Nephron progenitor cell (in vitro differentiated cells): ENCODE results near the gene TUT4.

Experiments
- DNase-seq: peaks from one replicate; pipeline ENCODE4 v3.0.0; 2021
- H3K27ac Mint-ChIP-seq: 2 replicates; pipeline ENCODE4 v1.8.0; 2021; ENCODE audit warnings: mild to moderate bottlenecking, moderate library complexity, mixed read lengths
- H3K27me3 Mint-ChIP-seq: 2 replicates; pipeline ENCODE4 v1.8.0; 2021; ENCODE audit warnings: mild to moderate bottlenecking, low read depth, mixed read lengths; ENCODE audit not compliant: poor library complexity
- H3K36me3 Mint-ChIP-seq: 2 replicates; pipeline ENCODE4 v1.8.0; 2021; ENCODE audit warnings: low read depth, mixed read lengths
- H3K4me1 Mint-ChIP-seq: 2 replicates; pipeline ENCODE4 v1.8.0; 2021; ENCODE audit warnings: mixed read lengths
- H3K4me3 Mint-ChIP-seq: 2 replicates; pipeline ENCODE4 v1.8.0; 2021; ENCODE audit warnings: mild to moderate bottlenecking, moderate library complexity, mixed read lengths
- H3K9me3 Mint-ChIP-seq: 2 replicates; pipeline ENCODE4 v1.8.0; 2021; ENCODE audit warnings: mild to moderate bottlenecking, moderate library complexity, mixed read lengths
- CTCF ChIP-seq: fragments of 200-600 bp; sonication (generic); IDR thresholded peaks from 2 replicates; pipeline ENCODE4 v1.5.0; 2021; ENCODE audit warnings: antibody characterized with exemption

Gene TUT4

GRCh38 chr1:52461821-52462220, 91.1 kb downstream of the TUT4 start:
- no peak for DNase-seq
- Mint-ChIP-seq H3K9me3 (no peaks in the 10 kb centered on the region), H3K27me3 (no peaks in the 10 kb centered on the region), H3K4me1 (no peaks in the 10 kb centered on the region), H3K27ac (no peak overlapping the region), H3K4me3 (no peak overlapping the region), H3K36me3 (peaks cover 57% of the 10 kb centered on the region)
- TF ChIP-seq CTCF = no peak

GRCh38 chr1:52460694-52461093, 92.2 kb downstream of the TUT4 start:
- Mint-ChIP-seq H3K27me3 (no peaks in the 10 kb centered on the region), H3K4me3 (no peak overlapping the region), H3K36me3 (peaks cover 63% of the 10 kb centered on the region), H3K9me3 (no peaks in the 10 kb centered on the region), H3K27ac (no peak overlapping the region), H3K4me1 (no peaks in the 10 kb centered on the region)
- no peak for TF ChIP-seq CTCF
- no peak for DNase-seq

DNA sequence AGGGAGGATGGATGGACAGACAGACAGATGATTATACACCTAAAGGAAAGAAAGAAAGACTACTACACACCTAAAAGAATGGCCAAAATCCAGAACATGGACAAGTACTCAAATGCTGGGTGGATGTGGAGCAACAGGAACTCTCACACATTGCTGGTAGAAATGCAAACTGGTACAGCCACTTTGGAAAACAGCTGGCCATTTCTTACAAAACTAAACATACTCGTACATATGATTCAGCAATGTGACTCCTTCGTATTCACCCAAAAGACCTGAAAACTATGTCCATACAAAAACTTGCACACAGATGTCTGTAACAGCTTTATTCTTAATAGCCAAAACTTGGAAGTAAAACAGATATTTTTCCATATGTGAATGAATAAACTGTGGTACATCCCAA, 97.2 kb downstream of the TUT4 start:
- no peak overlapping the region for H3K27ac Mint-ChIP-seq
- peaks cover 88% of the 10 kb centered on the region for H3K36me3 Mint-ChIP-seq
- DNase-seq = no peak
- no peak for TF ChIP-seq CTCF
- H3K4me3 Mint-ChIP-seq = no peak overlapping the region
- H3K27me3 Mint-ChIP-seq = no peaks in the 10 kb centered on the region
- H3K4me1 Mint-ChIP-seq = no peaks in the 10 kb centered on the region
- no peaks in the 10 kb centered on the region for H3K9me3 Mint-ChIP-seq

- Mint-ChIP-seq H3K9me3 (no peaks in the 10 kb centered on the region), H3K4me1 (no peaks in the 10 kb centered on the region), H3K4me3 (no peak overlapping the region), H3K27ac (no peak overlapping the region), H3K27me3 (no peaks in the 10 kb centered on the region), H3K36me3 (peaks cover 82% of the 10 kb centered on the region)
- no peak for DNase-seq
- TF ChIP-seq CTCF = no peak
Measured at GRCh38 chr1:52454779-52455178, 98.1 kb downstream of the TUT4 start.

- Mint-ChIP-seq H3K4me3 (no peak overlapping the region), H3K4me1 (no peaks in the 10 kb centered on the region), H3K27ac (no peak overlapping the region), H3K36me3 (peaks cover 79% of the 10 kb centered on the region), H3K27me3 (no peaks in the 10 kb centered on the region), H3K9me3 (no peaks in the 10 kb centered on the region)
- no peak for TF ChIP-seq CTCF
- DNase-seq = no peak
Measured at GRCh38 chr1:52454127-52454526, 98.8 kb downstream of the TUT4 start.

GRCh38 chr1:52444463-52444862, 108.4 kb downstream of the TUT4 start:
- no peak overlapping the region for H3K27ac Mint-ChIP-seq
- H3K36me3 Mint-ChIP-seq = peaks cover 65% of the 10 kb centered on the region
- no peak overlapping the region for H3K4me3 Mint-ChIP-seq
- H3K27me3 Mint-ChIP-seq = no peaks in the 10 kb centered on the region
- TF ChIP-seq CTCF = no peak
- no peaks in the 10 kb centered on the region for H3K9me3 Mint-ChIP-seq
- no peak for DNase-seq
- H3K4me1 Mint-ChIP-seq = no peaks in the 10 kb centered on the region
